ENCODE results near the gene BTN1A1.

- TF ChIP-seq CTCF (IDR thresholded peaks at IDR 0.05 in 4 of 5, conservative IDR thresholded peaks at IDR 0.05 in 1 of 5) (no peak), POLR2A (IDR thresholded peaks at IDR 0.05) (no peak)
Observed at GRCh38 chr6:26552205-26552604, 52.1 kb downstream of the BTN1A1 start.
